H9 (cell line): ENCODE measurements around the gene TFF3. TPM values are rescaled to one million over a fixed set of nuclear protein-coding genes. Genes with fewer than 3 reads are reported as not detected.

Source experiments
- DNase-seq: peaks from one replicate; pipeline ENCODE4 v3.0.0-alpha.2; 2017
- H2AFZ ChIP-seq: one replicate; pipeline ENCODE4 v1.6.1; 2013; ENCODE audit warnings: mild to moderate bottlenecking, low read length, control low read depth, moderate library complexity
- H2AK5ac ChIP-seq: 2 replicates; pipeline ENCODE4 v1.6.1; 2013; ENCODE audit warnings: low read length, control low read depth, mixed read lengths; ENCODE audit not compliant: insufficient read length
- H2BK120ac ChIP-seq: one replicate; pipeline ENCODE4 v1.6.1; 2013; ENCODE audit warnings: low read depth, mild to moderate bottlenecking, low read length, control low read depth, inconsistent platforms; ENCODE audit not compliant: poor library complexity, severe bottlenecking
- H2BK12ac ChIP-seq: 2 replicates; pipeline ENCODE4 v1.6.1; 2013; ENCODE audit warnings: low read length, control low read depth, mixed read lengths, low read depth; ENCODE audit not compliant: insufficient read length
- H2BK15ac ChIP-seq: 2 replicates; pipeline ENCODE4 v1.6.1; 2013; ENCODE audit warnings: low read depth, low read length, control low read depth
- H2BK20ac ChIP-seq: one replicate; pipeline ENCODE4 v1.6.1; 2013; ENCODE audit warnings: low read depth, mild to moderate bottlenecking, low read length, control low read depth, inconsistent platforms; ENCODE audit not compliant: poor library complexity, severe bottlenecking
- H2BK5ac ChIP-seq: 2 replicates; pipeline ENCODE4 v1.6.1; 2013; ENCODE audit warnings: low read length, control low read depth, mixed read lengths; ENCODE audit not compliant: insufficient read length
- H3K14ac ChIP-seq: 2 replicates; pipeline ENCODE4 v1.6.1; 2013; ENCODE audit warnings: low read length, control low read depth; ENCODE audit not compliant: insufficient read depth
- H3K18ac ChIP-seq: 2 replicates; pipeline ENCODE4 v1.6.1; 2013; ENCODE audit warnings: low read depth, mild to moderate bottlenecking, mixed read lengths, low read length, control low read depth; ENCODE audit not compliant: insufficient read length
- H3K23ac ChIP-seq: 2 replicates; pipeline ENCODE4 v1.6.1; 2013; ENCODE audit warnings: low read length, control low read depth, mixed read lengths, low read depth; ENCODE audit not compliant: insufficient read length
- H3K23me2 ChIP-seq: 2 replicates; pipeline ENCODE4 v1.6.1; 2013; ENCODE audit warnings: low read depth, mild to moderate bottlenecking, mixed read lengths, low read length, control low read depth; ENCODE audit not compliant: insufficient read length, poor library complexity, severe bottlenecking
- H3K27ac ChIP-seq: 2 replicates; pipeline ENCODE4 v1.5.1; 2013; ENCODE audit warnings: low read length, control low read depth, mixed read lengths, low read depth; ENCODE audit not compliant: insufficient read length
- H3K27me3 ChIP-seq: 2 replicates; pipeline ENCODE4 v1.6.1; 2013; ENCODE audit warnings: low read length, control low read depth, inconsistent platforms; ENCODE audit not compliant: insufficient read depth
- H3K4ac ChIP-seq: 2 replicates; pipeline ENCODE4 v1.6.1; 2013; ENCODE audit warnings: low read depth, mild to moderate bottlenecking, control low read depth, inconsistent platforms, low read length, moderate library complexity
- H3K4me1 ChIP-seq: 2 replicates; pipeline ENCODE4 v1.6.1; 2013; ENCODE audit warnings: low read length, control low read depth, inconsistent platforms; ENCODE audit not compliant: insufficient read depth
- H3K4me2 ChIP-seq: 2 replicates; pipeline ENCODE4 v1.6.1; 2013; ENCODE audit warnings: low read length, control low read depth, mixed read lengths; ENCODE audit not compliant: insufficient read length, insufficient read depth
- H3K56ac ChIP-seq: 2 replicates; pipeline ENCODE4 v1.6.1; 2013; ENCODE audit warnings: low read depth, mild to moderate bottlenecking, mixed read lengths, low read length, control low read depth; ENCODE audit not compliant: insufficient read length
- H3K79me1 ChIP-seq: 2 replicates; pipeline ENCODE4 v1.6.1; 2013; ENCODE audit warnings: low read depth, mild to moderate bottlenecking, moderate library complexity, low read length, control low read depth, inconsistent platforms; ENCODE audit not compliant: insufficient read depth, poor library complexity, severe bottlenecking
- H3K79me2 ChIP-seq: 2 replicates; pipeline ENCODE4 v1.6.1; 2013; ENCODE audit warnings: low read length, control low read depth, inconsistent platforms; ENCODE audit not compliant: insufficient read depth
- H3K9ac ChIP-seq: 2 replicates; pipeline ENCODE4 v1.6.1; 2013; ENCODE audit warnings: low read length, control low read depth, mixed read lengths; ENCODE audit not compliant: insufficient read length; ENCODE audit errors: extremely low read depth
- H3K9me3 ChIP-seq: one replicate; pipeline ENCODE4 v1.6.1; 2013; ENCODE audit warnings: low read depth, low read length, inconsistent platforms; ENCODE audit not compliant: control insufficient read depth
- H3T11ph ChIP-seq: one replicate; pipeline ENCODE4 v1.6.1; 2013; ENCODE audit warnings: mild to moderate bottlenecking, low read length, control low read depth, inconsistent platforms
- H4K20me1 ChIP-seq: one replicate; pipeline ENCODE4 v1.6.1; 2013; ENCODE audit not compliant: control insufficient read depth, insufficient read length, insufficient read depth
- H4K5ac ChIP-seq: 2 replicates; pipeline ENCODE4 v1.6.1; 2013; ENCODE audit warnings: low read depth, mild to moderate bottlenecking, mixed read lengths, low read length, control low read depth; ENCODE audit not compliant: insufficient read length
- H4K8ac ChIP-seq: replicated peaks from 2 replicates; pipeline ENCODE4 v1.6.1; 2013; ENCODE audit warnings: low read length, control low read depth, mixed read lengths, low read depth; ENCODE audit not compliant: insufficient read length
- H4K91ac ChIP-seq: 2 replicates; pipeline ENCODE4 v1.6.1; 2013; ENCODE audit warnings: low read depth, mild to moderate bottlenecking, moderate library complexity, mixed read lengths, low read length, control low read depth; ENCODE audit not compliant: insufficient read length
- H3K27ac Mint-ChIP-seq, 3 experiments: 2 replicates in 2 of 3; 3 replicates in 1 of 3; pipeline ENCODE4 v1.8.0; 2020 to 2021; ENCODE audit warnings: mixed read lengths in 3 of 3, mild to moderate bottlenecking in 1 of 3, moderate library complexity in 1 of 3
- H3K27me3 Mint-ChIP-seq: 2 replicates; pipeline ENCODE4 v1.8.0; 2021; ENCODE audit warnings: low read depth, mild to moderate bottlenecking, moderate library complexity, mixed read lengths
- H3K36me3 Mint-ChIP-seq, 3 experiments: 2 replicates in 2 of 3; 3 replicates in 1 of 3; pipeline ENCODE4 v1.8.0; 2020 to 2021; ENCODE audit warnings: low read depth in 3 of 3, mixed read lengths in 3 of 3; ENCODE audit not compliant: insufficient read depth in 1 of 3
- H3K4me1 Mint-ChIP-seq, 2 experiments: 2 replicates each; pipeline ENCODE4 v1.8.0; 2020; ENCODE audit warnings: mixed read lengths in 2 of 2
- H3K4me3 Mint-ChIP-seq, 2 experiments: 2 replicates in 1 of 2; 3 replicates in 1 of 2; pipeline ENCODE4 v1.8.0; 2020 to 2021; ENCODE audit warnings: mild to moderate bottlenecking in 2 of 2, mixed read lengths in 2 of 2, moderate library complexity in 1 of 2
- H3K9me3 Mint-ChIP-seq, 2 experiments: 2 replicates in 1 of 2; 3 replicates in 1 of 2; pipeline ENCODE4 v1.8.0; 2020; ENCODE audit warnings: mild to moderate bottlenecking in 2 of 2, mixed read lengths in 2 of 2, moderate library complexity in 1 of 2
- WGBS: extraction: QIAGEN DNeasy Blood & Tissue Kit; methylation state at CpG from one replicate; pipeline ENCODE4 v1.1.7; 2013; ENCODE audit warnings: missing lambda C conversion rate, low lambda C conversion rate, mixed read lengths; ENCODE audit not compliant: insufficient read length; ENCODE audit errors: extremely low coverage; 5-methylcytosine and 5-hydroxymethylcytosine counted together
- total RNA-seq: library from RNA; stranded (reverse); gene quantifications from 2 replicates; pipeline ENCODE4 v1.2.1, GENCODE V29; 2021
- TF ChIP-seq, protein P1 (sequence below): fragments of 200-600 bp; sonication (generic); conservative IDR thresholded peaks from 3 replicates; pipeline ENCODE4 v1.8.0; 2021; ENCODE audit warnings: antibody characterized with exemption, mild to moderate bottlenecking

The TFF3 gene
- total RNA-seq, 1 experiment from 2014 or later: 1.5 TPM

DNA sequence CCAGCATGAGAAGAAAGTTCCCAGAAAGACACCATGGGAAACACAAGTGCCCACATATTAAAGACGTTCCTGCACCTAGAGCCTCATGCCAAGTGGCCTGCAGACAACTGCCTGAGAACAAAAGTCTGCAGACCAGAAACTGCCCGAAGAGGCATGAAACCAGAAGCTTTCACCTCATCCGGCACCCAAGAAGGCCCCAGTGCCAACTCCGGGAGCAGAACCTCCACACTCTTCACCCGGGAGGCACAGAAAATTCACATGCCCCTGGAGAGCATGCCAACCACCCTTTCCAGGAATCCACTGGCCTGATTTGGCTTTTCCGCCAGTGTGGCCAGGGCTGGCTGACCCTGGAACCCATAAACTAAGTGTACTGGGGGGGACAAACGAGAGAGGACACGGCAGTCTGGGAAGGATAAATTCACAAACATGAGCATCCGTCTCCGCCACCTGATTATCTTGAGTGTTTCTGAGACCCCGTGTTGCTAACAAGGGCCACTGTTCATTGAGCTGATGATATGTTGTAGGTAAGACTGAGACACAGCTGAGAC lies 28.8 kb upstream of the TFF3 start:
- peaks cover 2% of the 10 kb centered on the region for H3K27me3 Mint-ChIP-seq
- TF ChIP-seq, protein P1, sequence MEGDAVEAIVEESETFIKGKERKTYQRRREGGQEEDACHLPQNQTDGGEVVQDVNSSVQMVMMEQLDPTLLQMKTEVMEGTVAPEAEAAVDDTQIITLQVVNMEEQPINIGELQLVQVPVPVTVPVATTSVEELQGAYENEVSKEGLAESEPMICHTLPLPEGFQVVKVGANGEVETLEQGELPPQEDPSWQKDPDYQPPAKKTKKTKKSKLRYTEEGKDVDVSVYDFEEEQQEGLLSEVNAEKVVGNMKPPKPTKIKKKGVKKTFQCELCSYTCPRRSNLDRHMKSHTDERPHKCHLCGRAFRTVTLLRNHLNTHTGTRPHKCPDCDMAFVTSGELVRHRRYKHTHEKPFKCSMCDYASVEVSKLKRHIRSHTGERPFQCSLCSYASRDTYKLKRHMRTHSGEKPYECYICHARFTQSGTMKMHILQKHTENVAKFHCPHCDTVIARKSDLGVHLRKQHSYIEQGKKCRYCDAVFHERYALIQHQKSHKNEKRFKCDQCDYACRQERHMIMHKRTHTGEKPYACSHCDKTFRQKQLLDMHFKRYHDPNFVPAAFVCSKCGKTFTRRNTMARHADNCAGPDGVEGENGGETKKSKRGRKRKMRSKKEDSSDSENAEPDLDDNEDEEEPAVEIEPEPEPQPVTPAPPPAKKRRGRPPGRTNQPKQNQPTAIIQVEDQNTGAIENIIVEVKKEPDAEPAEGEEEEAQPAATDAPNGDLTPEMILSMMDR: no peak
- Histone ChIP-seq H3K79me2 (no peaks in the 10 kb centered on the region), H3K56ac (no peak overlapping the region), H4K5ac (no peak overlapping the region), H4K8ac (no peak overlapping the region), H2BK20ac (no peak overlapping the region), H3K23me2 (no peaks in the 10 kb centered on the region), H3K9ac (no peak overlapping the region), H3K79me1 (no peaks in the 10 kb centered on the region), H3K27ac (no peak overlapping the region), H2BK120ac (no peak overlapping the region), H2AK5ac (no peak overlapping the region), H3K27me3 (no peaks in the 10 kb centered on the region), H2BK15ac (no peak overlapping the region), H3K14ac (no peak overlapping the region), H2BK12ac (no peak overlapping the region), H3K4me1 (0 out of 2 replicates have a peak, but pooled peaks cover 1% of the 10 kb centered on the region), H4K91ac (no peak overlapping the region), H4K20me1 (no peaks in the 10 kb centered on the region), H2BK5ac (no peak overlapping the region), H3K4me2 (no peak overlapping the region), H3T11ph (no peak overlapping the region), H3K23ac (no peak overlapping the region), H3K9me3 (no peaks in the 10 kb centered on the region), H2AFZ (no peak overlapping the region), H3K18ac (no peak overlapping the region), H3K4ac (no peak overlapping the region)
- WGBS: no CpG with 5 or more reads among the region's 11 CpGs
- H3K9me3 Mint-ChIP-seq: no peaks in the 10 kb centered on the region
- peak overlapping the region in 1 of 3 experiments; percentile 65; a peak in 2 of 7 replicates for H3K27ac Mint-ChIP-seq
- no peak for DNase-seq
- no peak overlapping the region for H3K4me3 Mint-ChIP-seq
- H3K4me1 Mint-ChIP-seq: peaks cover 0 to 3% of the 10 kb centered on the region in 2 experiments; a peak in 1 of 4 replicates
- no peaks in the 10 kb centered on the region for H3K36me3 Mint-ChIP-seq
